B cell (primary cell): Measurements from ENCODE around the gene APPBP2.
"Not testable (repeated sequence)": the region's sequence is repeated elsewhere in the genome, so short reads cannot be mapped to it uniquely, and the experiment has no call there.

Source experiments
- CTCF ChIP-seq: fragments of 200-600 bp; IDR thresholded peaks from one replicate; pipeline ENCODE4 v1.8.0; 2022; ENCODE audit warnings: antibody characterized with exemption, mild to moderate bottlenecking
- EZH2 ChIP-seq: IDR thresholded peaks from 2 replicates; pipeline ENCODE4 v1.6.1; 2012; ENCODE audit warnings: borderline replicate concordance, low read depth, mild to moderate bottlenecking, moderate library complexity, low read length; ENCODE audit not compliant: insufficient read depth, poor library complexity, severe bottlenecking

- not testable (repeated sequence) for TF ChIP-seq CTCF, EZH2
Measured at GRCh38 chr17:60490594-60490993, 35.4 kb downstream of the APPBP2 start.
